Muscle of arm (tissue), 12 donors: ENCODE data around the gene MLLT6. TPM values are rescaled to one million over a fixed set of nuclear protein-coding genes. Genes with fewer than 3 reads are reported as not detected.
"Not testable (repeated sequence)": the region's sequence is repeated elsewhere in the genome, so short reads cannot be mapped to it uniquely, and the experiment has no call there.

Source experiments
- DNase-seq: peaks from one replicate; pipeline ENCODE4 v3.0.0-alpha.2; 2013
- polyA plus RNA-seq, 12 donors: library from polyadenylated mRNA; unstranded; fragments of 120-200 nt; gene quantifications; one replicate each; pipeline ENCODE4 v1.2.1, GENCODE V29; 2013; ENCODE audit not compliant: insufficient read length in 12 of 12

Gene MLLT6
- polyA plus RNA-seq, 12 donors, result 47.8 to 277 (median 74.5) TPM

GRCh38 chr17:38724337-38724988 lies 19.4 kb downstream of the MLLT6 start:
- DNase-seq, result no peak

- DNase-seq, result no peak
These were observed 20.0 kb downstream of the MLLT6 start for GRCh38 chr17:38725066-38725465.

GRCh38 chr17:38726145-38726544 lies 21.1 kb downstream of the MLLT6 start:
- DNase-seq, result not testable (repeated sequence)

- DNase-seq, result no peak
These were observed 22.7 kb downstream of the MLLT6 start for GRCh38 chr17:38727736-38728135.

GRCh38 chr17:38728290-38728831 lies 23.3 kb downstream of the MLLT6 start:
- DNase-seq, result no peak

- DNase-seq, result no peak
These were observed 24.4 kb downstream of the MLLT6 start for GRCh38 chr17:38729368-38729885.

- peak; percentile 78 for DNase-seq
These were observed 24.9 kb downstream of the MLLT6 start, which contains the start of gene CISD3 for GRCh38 chr17:38729886-38730525. TSS of gene CISD3 (plus strand) at chr17:38730341. CDS start at chr17:38730359, 18 bp downstream.

GRCh38 chr17:38730526-38731379 lies 25.7 kb downstream of the MLLT6 start:
- DNase-seq, result no peak

GRCh38 chr17:38731526-38732294 lies 26.6 kb downstream of the MLLT6 start:
- no peak for DNase-seq

GRCh38 chr17:38732376-38733281 lies 27.6 kb downstream of the MLLT6 start:
- DNase-seq, result no peak

GRCh38 chr17:38733282-38733981 lies 28.4 kb downstream of the MLLT6 start:
- no peak for DNase-seq

- DNase-seq, result no peak
These were observed 29.2 kb downstream of the MLLT6 start for GRCh38 chr17:38733982-38734973.

GRCh38 chr17:38735161-38735997 lies 30.3 kb downstream of the MLLT6 start:
- no peak for DNase-seq

GRCh38 chr17:38738007-38738662 lies 33.1 kb downstream of the MLLT6 start:
- no peak for DNase-seq

- no peak for DNase-seq
These were observed 33.6 kb downstream of the MLLT6 start for GRCh38 chr17:38738686-38739085.

GRCh38 chr17:38739305-38739704 lies 34.2 kb downstream of the MLLT6 start:
- DNase-seq, result no peak

GRCh38 chr17:38740044-38740443 lies 35.0 kb downstream of the MLLT6 start:
- DNase-seq, result no peak
